GM19238 (cell line): ENCODE results near the gene GRN.

Experiments used
- DNase-seq: peaks from one replicate; pipeline ENCODE4 v3.0.0; 2011; ENCODE audit warnings: low spot score; ENCODE audit not compliant: insufficient read length

GRN gene

DNA sequence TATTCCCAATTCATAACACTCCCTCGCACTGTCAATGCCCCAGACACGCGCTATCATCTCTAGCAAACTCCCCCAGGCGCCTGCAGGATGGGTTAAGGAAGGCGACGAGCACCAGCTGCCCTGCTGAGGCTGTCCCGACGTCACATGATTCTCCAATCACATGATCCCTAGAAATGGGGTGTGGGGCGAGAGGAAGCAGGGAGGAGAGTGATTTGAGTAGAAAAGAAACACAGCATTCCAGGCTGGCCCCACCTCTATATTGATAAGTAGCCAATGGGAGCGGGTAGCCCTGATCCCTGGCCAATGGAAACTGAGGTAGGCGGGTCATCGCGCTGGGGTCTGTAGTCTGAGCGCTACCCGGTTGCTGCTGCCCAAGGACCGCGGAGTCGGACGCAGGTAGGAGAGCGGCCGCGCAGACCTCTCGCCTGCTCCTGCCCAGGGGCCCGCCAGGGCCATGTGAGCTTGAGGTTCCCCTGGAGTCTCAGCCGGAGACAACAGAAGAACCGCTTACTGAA lies at the start of gene GRN:
GRN (plus strand) TSS at position 364 of the 515 bp plus-strand sequence. CDS start 3,863 bp downstream, outside the sequence.
- peak; percentile 92 for DNase-seq

DNA sequence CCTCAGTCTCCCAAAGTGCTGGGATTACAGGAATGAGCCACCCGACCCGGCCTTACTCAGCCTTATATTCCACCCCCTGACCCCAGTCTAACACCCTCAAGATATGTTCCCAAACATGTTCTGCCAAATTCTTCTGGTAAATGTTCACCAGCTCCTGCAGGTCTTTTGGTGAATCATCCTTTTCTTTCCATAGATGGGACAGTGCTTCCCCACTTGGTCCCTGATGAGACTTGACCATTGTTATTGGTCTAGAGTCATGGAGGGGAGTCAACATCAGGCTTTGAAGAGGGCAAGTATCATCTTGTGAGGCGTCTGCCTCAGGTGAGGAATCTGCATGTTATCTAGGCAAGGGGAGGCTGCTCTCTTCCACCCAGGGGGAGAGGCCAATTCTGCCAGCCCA lies 47.1 kb upstream of the GRN start:
- no peak for DNase-seq

DNA sequence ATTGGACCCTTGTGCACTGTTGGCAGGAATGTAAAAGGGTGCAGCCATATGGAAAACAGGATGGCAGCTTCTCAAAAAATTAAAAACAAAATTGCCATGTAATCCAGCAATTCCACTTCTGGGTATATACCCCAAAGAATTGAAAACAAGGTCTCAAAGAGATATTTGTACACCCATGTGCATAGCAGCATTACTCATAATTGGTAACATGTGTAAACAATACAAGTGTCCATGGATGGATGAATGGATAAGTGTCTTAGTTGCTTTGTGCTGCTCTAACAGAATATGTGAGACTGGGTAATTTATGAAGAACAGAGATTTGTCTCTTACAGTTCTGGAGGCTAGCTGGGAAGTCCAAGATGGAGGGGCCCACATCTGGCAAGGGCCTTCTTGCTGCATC lies 40.5 kb upstream of the GRN start:
- no peak for DNase-seq

DNA sequence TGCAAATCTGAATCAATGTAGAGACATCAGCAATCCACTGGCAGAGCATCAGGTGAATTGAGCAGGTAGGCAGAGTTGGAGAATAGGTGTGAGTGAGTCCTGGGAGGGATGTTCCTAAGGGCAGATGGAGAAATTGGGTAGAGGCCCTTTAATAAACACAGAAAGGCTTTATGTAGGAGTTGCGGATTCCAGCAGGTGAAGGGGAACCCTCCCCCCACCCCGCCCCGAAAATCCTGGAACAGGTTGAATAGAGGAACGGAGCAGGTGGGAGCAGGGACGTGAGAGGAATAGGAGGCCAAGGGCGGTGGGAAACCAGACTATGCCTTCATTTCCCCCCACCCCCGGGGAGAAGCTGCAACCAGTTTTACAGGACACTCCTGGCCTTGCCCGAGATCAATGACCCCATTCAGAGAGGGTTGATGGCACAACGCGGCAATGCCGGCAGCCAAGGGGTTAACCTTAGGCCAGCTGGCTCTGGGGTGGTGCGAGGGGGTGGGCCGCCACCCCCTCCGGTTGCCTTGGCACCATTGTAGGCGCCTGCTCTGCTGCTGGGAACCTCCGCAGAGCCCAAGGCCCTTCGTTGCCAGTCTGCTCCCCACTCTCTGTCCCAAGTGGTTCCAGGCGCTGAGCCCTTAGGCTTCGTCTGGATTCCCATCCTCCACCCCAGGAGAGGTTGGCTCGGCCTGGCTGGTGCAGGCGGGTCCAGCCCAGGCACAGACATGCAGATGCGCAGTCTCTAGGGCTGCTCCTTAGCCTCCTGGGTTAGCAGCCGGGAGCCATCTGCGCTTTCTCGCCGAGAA lies 37.5 kb upstream of the GRN start:
- DNase-seq: no peak

DNA sequence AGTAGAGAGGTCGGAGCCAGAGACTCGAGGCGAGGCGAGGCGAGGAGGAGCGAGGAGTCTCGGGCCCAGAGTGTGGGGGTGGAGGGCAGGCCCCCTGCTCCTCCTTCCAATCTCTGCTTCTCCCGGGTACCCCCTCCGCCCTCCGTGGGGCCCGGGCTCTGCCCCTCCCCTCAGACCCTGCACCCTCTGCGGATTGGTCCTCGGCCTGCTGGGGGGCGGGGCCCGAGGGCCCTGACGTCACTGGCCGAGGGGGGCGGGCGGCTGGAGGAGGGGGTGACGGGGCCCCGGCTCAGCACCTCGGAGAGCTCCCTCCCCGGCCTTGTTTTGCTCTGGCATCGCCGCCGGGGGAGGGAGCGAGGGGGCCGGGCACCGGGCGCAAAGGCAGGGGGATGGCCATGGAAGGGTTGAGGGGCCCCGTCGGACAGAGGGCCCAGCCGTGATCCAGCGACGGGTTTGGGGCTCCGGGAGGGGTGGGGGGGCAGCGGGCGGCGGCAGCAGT lies 36.7 kb upstream of the GRN start, which contains the start of gene RUNDC3A:
RUNDC3A (plus strand) TSS at position 282 of the 499 bp plus-strand sequence. CDS start 232 bp downstream, outside the sequence.
- DNase-seq: peak; percentile 91

DNA sequence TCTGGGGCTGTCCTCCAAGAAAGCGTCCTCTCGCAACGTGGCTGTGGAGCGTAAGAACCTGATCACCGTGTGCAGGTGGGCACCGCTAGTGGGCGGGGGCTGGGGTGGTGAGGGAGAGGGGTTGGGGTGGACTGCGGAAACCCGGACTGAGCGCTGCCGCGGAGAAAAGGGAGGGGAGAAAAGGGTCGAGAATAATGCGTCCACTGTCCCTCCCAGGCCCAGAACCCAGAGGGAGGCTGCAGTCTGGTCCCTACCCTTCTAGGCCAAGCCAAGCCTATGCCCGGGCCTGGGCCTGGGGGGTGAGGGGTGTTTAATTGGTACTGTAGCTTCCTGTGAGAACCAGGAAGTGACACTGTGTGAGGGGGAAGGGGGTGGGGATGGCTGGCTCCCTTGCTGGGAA lies 36.2 kb upstream of the GRN start:
- no peak for DNase-seq

DNA sequence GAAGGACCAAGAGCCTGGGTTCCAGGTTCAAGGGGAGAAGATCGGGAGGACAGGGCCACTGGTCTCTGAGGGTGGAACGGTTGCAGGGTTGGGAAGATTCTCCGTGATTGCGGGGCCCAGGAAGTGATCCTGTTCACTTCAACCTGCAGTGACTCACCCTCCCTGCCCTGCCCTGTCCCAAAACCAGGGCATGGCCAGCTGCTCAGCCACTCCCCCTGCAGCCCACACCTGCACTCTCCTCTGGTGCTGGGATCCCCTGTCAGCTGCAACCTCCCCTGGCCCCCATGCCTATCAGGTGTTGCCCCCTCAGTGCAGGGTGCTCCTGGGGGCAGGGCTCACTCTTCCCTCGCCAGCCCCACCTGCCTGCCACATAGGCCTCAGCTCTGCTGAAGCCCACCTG lies 35.6 kb upstream of the GRN start:
- DNase-seq: no peak

DNA sequence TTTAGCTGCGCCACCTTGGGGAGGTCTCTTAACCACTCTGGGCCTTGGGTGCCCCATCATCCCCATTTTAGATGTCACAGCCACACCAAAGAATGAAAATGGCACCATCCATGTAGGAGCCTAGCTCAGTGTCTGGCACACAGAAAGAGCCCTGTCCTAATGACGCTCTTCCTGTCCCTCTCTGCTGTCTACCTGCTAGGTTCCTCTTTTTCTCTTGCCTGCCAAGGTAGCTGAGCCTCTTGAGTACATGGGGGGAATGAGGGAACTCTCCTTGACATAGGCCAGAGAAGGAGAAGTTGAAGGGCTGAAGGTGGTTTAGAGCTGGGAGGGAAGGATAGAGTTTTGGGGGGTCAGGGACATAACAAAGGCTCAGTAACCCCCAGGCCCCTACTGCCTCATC lies 34.9 kb upstream of the GRN start:
- DNase-seq: no peak

DNA sequence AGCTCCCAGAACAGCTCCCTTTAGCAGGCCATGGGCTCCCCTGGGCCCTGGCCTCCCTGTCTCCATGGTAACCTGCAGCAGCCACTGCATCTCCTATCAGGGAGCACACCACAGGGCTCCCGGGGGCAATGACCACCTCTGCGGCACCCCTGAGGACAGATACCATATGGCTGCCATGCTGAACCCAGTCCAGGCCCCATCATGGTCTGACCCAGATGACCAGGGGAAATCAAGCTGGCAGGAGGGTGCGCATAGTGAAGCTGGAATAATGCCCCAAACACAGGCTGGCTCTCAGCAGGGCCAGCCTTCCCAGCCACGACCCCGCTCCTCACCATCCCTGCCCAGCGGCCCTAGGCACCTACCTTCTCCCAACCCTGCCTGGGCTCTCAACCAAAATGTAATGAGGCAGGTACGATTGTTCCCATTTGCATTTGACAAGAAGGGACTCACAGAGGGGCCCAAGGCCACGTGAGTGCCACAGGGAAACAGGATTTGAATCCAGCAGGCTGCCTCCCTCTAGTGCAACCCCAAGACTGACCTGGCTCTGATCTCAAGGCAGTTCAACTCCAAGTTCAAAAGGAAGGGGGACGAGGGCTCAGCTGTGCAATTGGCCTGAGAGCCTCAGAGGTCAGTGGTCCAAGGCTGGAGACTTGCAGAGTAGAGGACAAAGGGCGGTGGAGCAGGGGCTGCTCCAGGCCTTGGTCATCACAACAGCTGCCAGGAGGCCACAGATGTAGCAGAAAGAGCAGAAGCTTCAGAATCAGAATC lies 34.3 kb upstream of the GRN start:
- DNase-seq: no peak

DNA sequence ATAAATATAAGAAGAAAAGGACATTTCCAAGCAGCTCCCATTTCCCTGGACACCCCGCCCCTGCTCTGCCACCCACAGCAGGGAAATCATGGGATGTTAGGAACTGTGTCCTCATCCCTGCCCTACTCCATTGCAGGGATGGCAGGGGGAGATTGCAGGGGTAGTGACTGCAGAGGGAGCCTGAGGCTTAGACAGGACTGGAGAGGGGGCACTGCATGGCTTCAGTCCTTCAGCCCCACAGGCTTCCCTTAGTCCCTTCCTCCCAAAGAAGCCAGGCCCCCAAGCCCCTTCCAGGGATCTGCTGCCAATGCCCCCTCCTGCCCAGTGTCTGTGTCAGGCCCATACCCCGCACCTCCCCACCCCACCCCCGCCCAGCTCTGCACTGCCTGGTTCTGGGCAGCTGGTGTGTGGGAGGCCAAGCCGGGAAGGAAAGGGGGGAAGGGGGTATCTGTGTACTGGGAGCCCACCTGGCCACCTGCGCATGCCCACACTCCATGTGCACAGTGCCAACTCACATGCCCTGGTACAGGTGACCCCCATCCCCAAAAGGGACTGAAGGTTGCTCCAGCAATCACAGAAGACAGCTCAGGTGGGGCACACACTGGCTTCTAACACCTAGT lies 33.4 kb upstream of the GRN start:
- no peak for DNase-seq

DNA sequence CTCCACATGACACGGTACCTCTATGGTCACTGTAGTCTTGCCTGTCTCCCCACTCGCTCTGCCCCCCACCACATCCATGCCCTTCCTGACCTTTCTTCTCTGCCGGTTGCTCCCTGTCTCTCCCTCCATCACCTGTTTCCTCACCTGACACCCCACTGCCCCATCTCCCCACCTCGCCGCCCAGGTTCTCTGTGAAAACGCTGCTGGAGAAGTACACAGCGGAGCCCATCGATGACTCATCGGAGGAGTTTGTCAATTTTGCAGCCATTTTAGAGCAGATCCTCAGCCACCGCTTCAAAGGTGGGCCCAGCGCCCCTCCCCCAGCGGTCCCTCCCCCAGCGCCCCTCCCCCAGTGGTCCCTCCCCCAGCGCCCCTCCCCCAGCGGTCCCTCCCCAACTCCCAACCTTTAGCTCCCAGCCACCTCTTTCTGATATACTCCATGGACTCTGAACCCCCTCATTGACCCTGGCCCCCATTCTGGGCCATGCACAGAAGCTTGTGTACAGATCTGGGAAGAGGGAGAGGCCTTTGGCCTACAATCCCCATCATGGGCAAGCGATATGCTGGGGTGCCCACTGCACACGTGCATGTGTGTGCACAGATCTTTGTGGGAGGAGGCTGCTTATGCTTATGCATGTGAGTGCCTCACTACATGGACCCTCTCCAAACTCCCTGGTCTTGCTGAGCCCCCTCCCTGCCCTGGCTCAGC lies 32.6 kb upstream of the GRN start:
- DNase-seq: no peak

DNA sequence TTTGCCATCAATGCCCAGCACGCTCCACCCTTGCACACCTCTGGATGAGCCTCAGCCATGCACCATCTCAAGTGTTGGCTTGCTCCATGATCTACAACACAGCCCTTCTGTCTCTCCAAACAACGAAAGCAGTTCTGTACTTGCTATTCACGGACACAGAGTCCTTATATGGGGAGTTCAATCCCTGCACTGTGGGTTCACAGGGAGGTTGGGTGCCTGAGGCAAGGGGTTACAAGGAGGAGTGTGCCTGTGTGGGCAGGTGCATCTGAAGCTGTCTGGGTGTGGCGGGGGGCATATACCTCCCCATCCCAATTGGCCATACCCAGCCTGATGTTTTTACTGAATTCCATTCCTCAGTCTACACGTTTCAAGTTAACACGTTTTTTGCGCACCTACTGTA lies 31.1 kb upstream of the GRN start:
- no peak for DNase-seq

DNA sequence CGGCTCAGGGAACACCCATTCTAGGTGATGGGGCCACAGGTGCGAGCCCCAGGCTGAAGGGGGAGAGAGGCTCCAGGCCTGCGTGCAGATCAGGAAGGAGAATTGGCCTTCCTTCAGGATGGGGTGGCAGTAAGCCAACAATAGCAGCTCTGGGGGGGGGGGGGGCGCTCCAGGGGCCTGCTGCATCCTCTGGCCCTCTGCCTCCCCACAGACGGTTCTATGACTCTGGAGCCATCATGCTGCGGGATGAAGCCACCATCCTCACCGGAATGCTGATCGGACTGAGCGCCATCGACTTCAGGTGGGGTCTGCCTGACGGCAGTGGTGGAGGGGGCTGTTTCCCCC lies 30.6 kb upstream of the GRN start:
- no peak for DNase-seq

DNA sequence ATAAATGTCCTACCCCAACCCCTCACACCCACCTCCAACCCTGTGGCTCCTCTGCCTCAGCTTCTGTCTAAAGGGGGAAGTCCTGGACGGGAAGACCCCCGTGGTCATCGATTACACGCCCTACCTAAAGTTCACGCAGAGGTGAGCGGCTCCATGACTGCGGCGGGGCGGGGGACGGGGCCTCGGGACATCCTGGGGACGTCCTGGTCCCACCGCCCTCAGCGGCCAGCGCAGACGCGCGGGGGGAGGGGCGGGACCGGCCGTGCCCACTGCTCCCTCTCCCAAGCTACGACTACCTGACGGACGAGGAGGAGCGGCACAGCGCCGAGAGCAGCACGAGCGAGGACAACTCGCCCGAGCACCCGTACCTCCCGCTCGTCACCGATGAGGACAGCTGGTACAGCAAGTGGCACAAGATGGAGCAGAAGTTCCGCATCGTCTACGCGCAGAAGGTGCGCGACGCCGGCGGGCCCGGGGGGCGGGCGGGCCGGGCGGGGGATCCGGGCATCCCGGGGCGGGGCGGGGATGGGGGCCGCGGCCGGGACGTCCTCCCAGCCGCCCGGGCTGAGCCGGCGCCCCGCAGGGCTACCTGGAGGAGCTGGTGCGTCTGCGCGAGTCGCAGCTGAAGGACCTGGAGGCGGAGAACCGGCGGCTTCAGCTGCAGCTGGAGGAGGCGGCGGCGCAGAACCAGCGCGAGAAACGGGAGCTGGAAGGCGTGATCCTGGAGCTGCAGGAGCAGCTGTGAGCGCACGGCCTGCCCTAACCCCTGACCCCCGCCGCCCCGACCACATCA lies 30.0 kb upstream of the GRN start:
- DNase-seq: peak; percentile 60

DNA sequence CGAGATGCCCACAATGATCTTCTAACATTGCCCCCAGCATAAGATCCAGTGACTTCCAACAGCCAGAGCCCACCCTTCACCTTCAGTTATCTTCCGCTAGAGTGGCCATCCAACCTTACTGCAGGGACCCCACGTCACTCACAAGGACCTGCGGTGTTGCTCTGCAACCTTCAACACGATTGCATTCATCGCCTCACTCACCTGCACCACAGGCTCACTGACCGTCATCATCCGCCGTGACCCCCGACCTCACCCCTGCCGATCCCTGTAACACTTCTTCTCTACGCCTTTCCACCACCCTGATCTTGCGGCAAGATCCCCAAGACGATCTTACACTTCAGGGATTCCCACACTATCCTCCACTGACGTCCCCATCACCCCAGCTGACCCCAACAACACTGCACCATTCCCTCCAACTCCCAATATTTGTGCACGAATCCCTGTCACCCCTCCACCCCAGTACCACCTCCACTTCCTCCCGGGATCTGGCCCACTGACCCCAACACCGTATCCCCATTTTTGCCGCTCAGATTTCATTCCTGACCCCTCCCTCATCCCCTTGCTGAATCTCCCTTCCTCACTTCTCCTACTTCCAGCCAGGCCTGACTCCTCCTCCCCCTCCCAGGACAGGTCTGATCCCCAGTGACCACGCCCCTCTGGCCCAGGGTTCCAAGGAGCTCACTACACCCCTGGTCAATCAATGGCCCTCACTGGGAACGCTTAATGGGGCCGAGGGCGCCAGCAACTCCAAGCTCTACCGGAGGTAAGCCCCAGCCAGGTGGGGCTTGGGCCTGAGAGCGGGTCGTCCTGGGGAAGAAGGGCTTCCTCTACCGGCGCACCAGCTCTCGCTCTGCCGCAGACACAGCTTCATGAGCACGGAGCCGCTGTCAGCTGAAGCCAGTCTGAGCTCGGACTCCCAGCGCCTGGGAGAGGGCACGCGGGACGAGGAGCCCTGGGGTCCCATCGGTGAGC lies 29.1 kb upstream of the GRN start:
- DNase-seq: no peak

DNA sequence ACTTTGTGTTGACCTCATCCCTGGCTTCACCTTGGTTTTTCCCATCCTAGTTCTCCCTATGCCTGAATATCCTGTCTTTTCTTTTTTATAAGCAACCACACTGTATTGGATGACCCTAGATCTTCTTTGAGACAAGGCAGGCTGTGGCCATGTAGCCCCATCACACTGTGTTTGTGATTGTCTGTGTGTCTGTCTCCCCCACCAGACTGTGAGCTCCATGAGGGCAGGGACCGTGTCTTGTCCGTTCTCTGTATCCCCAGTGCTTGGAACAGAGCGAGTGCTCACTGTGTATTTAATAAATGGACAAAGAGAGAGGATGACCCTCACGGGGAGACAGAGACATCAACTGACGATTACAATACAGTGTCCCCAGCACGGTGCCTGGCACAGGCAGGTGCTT lies 27.6 kb upstream of the GRN start:
- no peak for DNase-seq

DNA sequence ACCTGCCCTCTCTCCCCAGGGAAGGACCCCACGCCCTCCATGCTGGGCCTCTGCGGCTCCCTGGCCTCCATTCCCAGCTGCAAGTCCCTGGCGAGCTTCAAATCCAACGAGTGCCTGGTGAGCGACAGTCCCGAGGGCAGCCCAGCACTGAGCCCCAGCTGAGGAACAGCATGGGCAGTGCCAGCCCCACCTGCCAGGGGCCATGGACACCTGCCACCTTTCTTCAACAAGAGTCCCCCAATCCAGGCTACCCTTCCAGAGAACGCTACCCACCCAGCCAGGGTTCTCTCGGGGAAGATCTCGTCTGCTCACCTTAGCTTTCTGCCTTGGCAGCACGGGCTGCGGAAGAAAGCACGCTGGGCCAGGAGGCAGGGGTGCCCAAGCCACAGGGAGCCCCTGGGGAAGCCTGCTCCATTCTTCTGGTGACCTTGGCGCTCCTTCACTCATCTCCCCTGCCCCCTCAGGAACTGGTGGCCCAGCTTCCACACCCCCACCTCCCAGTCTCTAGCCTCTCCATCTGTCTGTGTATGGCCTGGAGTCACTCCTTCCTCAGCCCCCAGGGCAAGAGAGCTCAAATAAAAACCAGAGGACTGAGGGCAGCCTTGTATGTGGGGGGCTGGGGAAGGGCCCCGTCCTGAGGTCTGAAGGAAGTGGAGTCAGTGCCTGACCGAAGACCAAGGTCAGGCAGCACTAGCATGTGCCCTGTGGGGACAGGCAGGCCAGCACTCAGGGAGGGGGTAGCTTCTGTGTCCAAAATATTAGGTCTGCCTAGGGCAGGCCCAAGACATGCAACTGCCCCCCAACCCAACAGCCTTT lies 26.8 kb upstream of the GRN start:
- DNase-seq: no peak

DNA sequence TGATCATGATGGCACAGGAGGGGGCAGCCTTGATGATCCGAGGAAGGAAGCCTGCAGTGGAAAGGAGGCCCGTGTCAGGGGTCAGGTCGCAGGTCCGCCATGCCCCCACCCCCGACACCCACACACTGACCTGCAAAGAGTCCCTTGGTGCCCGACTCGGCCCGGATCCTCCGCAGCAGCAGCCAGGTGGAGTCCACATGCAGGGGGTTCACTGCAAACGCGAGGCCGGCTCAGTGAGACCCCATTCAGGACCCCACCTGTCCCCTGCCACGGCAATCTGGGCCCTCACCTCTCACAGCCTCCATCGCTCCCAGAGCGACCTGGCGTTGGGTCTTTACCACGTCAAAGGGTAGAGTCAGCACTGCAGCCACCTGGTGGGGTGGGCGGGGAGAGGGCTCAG lies 25.0 kb upstream of the GRN start:
- no peak for DNase-seq
